Measurements from ENCODE around the gene FOXC2.

FOXC2 gene

GRCh38 chr16:86594721-86595120 lies 28.1 kb downstream of the FOXC2 start:
- no peaks in the 10 kb centered on the region for H3K36me3 ChIP-seq (replicated peaks; ENCODE audit: insufficient read depth, low read length)
- no peak overlapping the region for H3K4me3 ChIP-seq (ENCODE audit: low read length)
- H3K4me1 ChIP-seq (ENCODE audit: low read length), result no peaks in the 10 kb centered on the region
- H3K9ac ChIP-seq (ENCODE audit: low read length), result no peak overlapping the region
- TF ChIP-seq EZH2 (optimal IDR thresholded peaks at IDR 0.05; ENCODE audit: low read depth, low read length), result no peak
- TF ChIP-seq, protein P1, sequence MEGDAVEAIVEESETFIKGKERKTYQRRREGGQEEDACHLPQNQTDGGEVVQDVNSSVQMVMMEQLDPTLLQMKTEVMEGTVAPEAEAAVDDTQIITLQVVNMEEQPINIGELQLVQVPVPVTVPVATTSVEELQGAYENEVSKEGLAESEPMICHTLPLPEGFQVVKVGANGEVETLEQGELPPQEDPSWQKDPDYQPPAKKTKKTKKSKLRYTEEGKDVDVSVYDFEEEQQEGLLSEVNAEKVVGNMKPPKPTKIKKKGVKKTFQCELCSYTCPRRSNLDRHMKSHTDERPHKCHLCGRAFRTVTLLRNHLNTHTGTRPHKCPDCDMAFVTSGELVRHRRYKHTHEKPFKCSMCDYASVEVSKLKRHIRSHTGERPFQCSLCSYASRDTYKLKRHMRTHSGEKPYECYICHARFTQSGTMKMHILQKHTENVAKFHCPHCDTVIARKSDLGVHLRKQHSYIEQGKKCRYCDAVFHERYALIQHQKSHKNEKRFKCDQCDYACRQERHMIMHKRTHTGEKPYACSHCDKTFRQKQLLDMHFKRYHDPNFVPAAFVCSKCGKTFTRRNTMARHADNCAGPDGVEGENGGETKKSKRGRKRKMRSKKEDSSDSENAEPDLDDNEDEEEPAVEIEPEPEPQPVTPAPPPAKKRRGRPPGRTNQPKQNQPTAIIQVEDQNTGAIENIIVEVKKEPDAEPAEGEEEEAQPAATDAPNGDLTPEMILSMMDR (IDR thresholded peaks at IDR 0.05; ENCODE audit: low read length), result no peak
- no peak for TF ChIP-seq EZH2phosphoT487 (IDR thresholded peaks at IDR 0.05; ENCODE audit: low read length)
- H4K20me1 ChIP-seq (ENCODE audit: insufficient read depth, low read length), result no peaks in the 10 kb centered on the region
- no peaks in the 10 kb centered on the region for H3F3A ChIP-seq (ENCODE audit: insufficient read depth, low read length)
- H3K9me2 ChIP-seq (replicated peaks; ENCODE audit: insufficient read depth, low read length), result no peaks in the 10 kb centered on the region
- H3K9me3 ChIP-seq (replicated peaks; ENCODE audit: insufficient read depth, low read length), result no peaks in the 10 kb centered on the region
- no peaks in the 10 kb centered on the region for H3K79me2 ChIP-seq (ENCODE audit: low read length)
- peaks cover 42% of the 10 kb centered on the region for H3K27me3 ChIP-seq (replicated peaks; ENCODE audit: insufficient read depth, low read length)
- H3K27ac ChIP-seq (ENCODE audit: low read length), result no peak overlapping the region
- DNase-seq, result no peak
- H2AFZ ChIP-seq (ENCODE audit: low read length), result no peak overlapping the region
- H3K4me2 ChIP-seq (ENCODE audit: low read depth, low read length), result no peak overlapping the region

- Histone ChIP-seq H3K4me1 (ENCODE audit: low read length) (no peaks in the 10 kb centered on the region), H3K4me2 (ENCODE audit: low read depth, low read length) (no peak overlapping the region)
Observed at GRCh38 chr16:86595983-86596605, 29.5 kb downstream of the FOXC2 start.

DNA sequence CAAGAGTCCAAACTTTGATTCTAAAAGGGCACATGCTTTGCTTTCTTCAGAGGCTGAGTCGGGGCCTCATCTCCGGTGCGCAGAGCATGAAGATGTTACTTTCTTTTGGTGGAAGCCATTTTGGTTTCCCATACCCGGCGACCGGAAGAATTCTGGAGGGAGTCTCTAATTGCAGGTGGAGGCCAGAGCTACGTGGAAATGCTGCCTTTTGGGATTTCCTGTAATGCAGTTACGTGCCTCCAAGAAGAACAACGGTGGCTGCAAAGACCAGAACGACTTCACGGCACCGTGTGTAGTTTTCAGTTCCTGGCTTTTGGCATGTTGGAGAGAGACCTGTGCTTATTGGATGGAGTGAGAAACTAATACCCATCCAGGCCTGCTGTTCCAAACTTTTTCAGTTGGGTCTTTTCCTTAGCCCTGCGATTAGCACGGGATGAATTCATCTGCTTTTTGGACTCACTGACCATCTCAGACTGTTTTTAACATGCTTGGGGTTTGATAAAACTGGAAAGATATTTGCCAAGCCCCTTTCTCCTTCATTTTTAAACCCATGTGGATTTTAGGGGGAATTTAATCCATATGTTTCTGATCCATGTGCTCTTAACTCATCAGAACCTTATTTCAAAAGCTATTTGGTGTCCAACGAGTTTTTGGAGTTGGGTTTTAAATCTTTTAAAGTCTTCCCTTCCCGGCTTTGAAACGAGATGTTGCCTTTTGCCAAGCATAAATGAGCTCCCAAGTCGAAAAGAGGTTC lies 30.7 kb downstream of the FOXC2 start:
- H3K9ac ChIP-seq (ENCODE audit: low read length), result no peak overlapping the region
- H3K36me3 ChIP-seq (replicated peaks; ENCODE audit: insufficient read depth, low read length), result no peaks in the 10 kb centered on the region
- no peak overlapping the region for H2AFZ ChIP-seq (ENCODE audit: low read length)
- no peak overlapping the region for H3K27ac ChIP-seq (ENCODE audit: low read length)
- no peaks in the 10 kb centered on the region for H3K9me3 ChIP-seq (replicated peaks; ENCODE audit: insufficient read depth, low read length)
- TF ChIP-seq, protein P1 (IDR thresholded peaks at IDR 0.05; ENCODE audit: low read length), result no peak
- TF ChIP-seq EZH2phosphoT487 (IDR thresholded peaks at IDR 0.05; ENCODE audit: low read length) (no peak), EZH2 (optimal IDR thresholded peaks at IDR 0.05; ENCODE audit: low read depth, low read length) (no peak)
- DNase-seq, result no peak
- no peaks in the 10 kb centered on the region for H4K20me1 ChIP-seq (ENCODE audit: insufficient read depth, low read length)
- no peak overlapping the region for H3K4me3 ChIP-seq (ENCODE audit: low read length)
- H3F3A ChIP-seq (ENCODE audit: insufficient read depth, low read length), result no peaks in the 10 kb centered on the region
- peaks cover 46% of the 10 kb centered on the region for H3K27me3 ChIP-seq (replicated peaks; ENCODE audit: insufficient read depth, low read length)
- H3K9me2 ChIP-seq (replicated peaks; ENCODE audit: insufficient read depth, low read length), result no peaks in the 10 kb centered on the region
- H3K4me2 ChIP-seq (ENCODE audit: low read depth, low read length), result no peak overlapping the region
- H3K79me2 ChIP-seq (ENCODE audit: low read length), result no peaks in the 10 kb centered on the region
- H3K4me1 ChIP-seq (ENCODE audit: low read length), result no peaks in the 10 kb centered on the region

More at GRCh38 chr16:86595983-86596605, 29.5 kb downstream of the FOXC2 start:
- Histone ChIP-seq H3K36me3 (replicated peaks; ENCODE audit: insufficient read depth, low read length) (no peaks in the 10 kb centered on the region), H3K79me2 (ENCODE audit: low read length) (no peaks in the 10 kb centered on the region), H3K27me3 (replicated peaks; ENCODE audit: insufficient read depth, low read length) (peaks cover 54% of the 10 kb centered on the region), H3F3A (ENCODE audit: insufficient read depth, low read length) (no peaks in the 10 kb centered on the region), H3K27ac (ENCODE audit: low read length) (no peak overlapping the region), H3K9me2 (replicated peaks; ENCODE audit: insufficient read depth, low read length) (no peaks in the 10 kb centered on the region), H3K4me3 (ENCODE audit: low read length) (no peak overlapping the region), H2AFZ (ENCODE audit: low read length) (no peak overlapping the region), H4K20me1 (ENCODE audit: insufficient read depth, low read length) (no peaks in the 10 kb centered on the region), H3K9me3 (replicated peaks; ENCODE audit: insufficient read depth, low read length) (no peaks in the 10 kb centered on the region), H3K9ac (ENCODE audit: low read length) (no peak overlapping the region)
- TF ChIP-seq, protein P1 (IDR thresholded peaks at IDR 0.05; ENCODE audit: low read length), result no peak
- no peak for TF ChIP-seq EZH2phosphoT487 (IDR thresholded peaks at IDR 0.05; ENCODE audit: low read length)
- no peak for TF ChIP-seq EZH2 (optimal IDR thresholded peaks at IDR 0.05; ENCODE audit: low read depth, low read length)
- DNase-seq, result no peak
